Neural cell (in vitro differentiated cells): Measurements from ENCODE around the gene DMBT1.

ENCODE experiments used
- EP300 ChIP-seq: fragments of 450-650 bp; conservative IDR thresholded peaks from 2 replicates; pipeline ENCODE4 v1.6.1; 2014; ENCODE audit warnings: antibody characterized with exemption, mild to moderate bottlenecking, moderate library complexity; ENCODE audit not compliant: poor library complexity, severe bottlenecking
- EZH2 ChIP-seq: fragments of 200-600, 300-800 bp; shearing (Covaris generic), sonication (generic); IDR thresholded peaks from 2 replicates; pipeline ENCODE4 v1.6.1; 2014; ENCODE audit warnings: antibody characterized with exemption, low read length, borderline replicate concordance, mild to moderate bottlenecking; ENCODE audit not compliant: insufficient read depth, poor library complexity, severe bottlenecking
- POLR2AphosphoS5 ChIP-seq: IDR thresholded peaks from 2 replicates; pipeline ENCODE4 v1.6.1; 2012
- RAD21 ChIP-seq: fragments of 450-650 bp; conservative IDR thresholded peaks from 2 replicates; pipeline ENCODE4 v1.6.1; 2014; ENCODE audit warnings: antibody characterized with exemption, mild to moderate bottlenecking, moderate library complexity
- SMC3 ChIP-seq: fragments of 450-650 bp; conservative IDR thresholded peaks from 2 replicates; pipeline ENCODE4 v1.6.1; 2014; ENCODE audit warnings: antibody characterized with exemption, mild to moderate bottlenecking, moderate library complexity; ENCODE audit not compliant: poor library complexity
- TF ChIP-seq, protein P1 (sequence below): fragments of 450-650 bp; IDR thresholded peaks from 2 replicates; pipeline ENCODE4 v1.5.1; 2014; ENCODE audit warnings: antibody characterized with exemption, mild to moderate bottlenecking, moderate library complexity; ENCODE audit not compliant: poor library complexity, severe bottlenecking

DNA sequence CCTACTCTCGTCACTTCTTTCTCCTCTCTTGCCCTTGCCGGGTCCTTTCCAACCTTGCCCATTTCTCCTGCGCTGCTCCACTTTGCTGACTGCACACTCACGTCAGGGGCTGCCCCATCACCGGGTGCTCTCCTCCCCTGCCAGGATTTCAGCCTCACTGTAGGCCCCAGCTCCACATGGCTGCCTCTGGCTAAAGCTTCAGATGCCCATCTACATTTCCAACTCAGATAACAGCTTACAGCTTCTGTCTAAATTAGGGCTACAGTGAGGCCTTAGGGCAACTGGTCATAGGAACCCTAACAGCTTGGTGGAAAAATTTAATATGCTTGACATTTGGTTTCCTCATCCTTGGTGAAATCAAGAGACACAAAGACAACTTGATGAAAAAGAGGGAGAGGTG, 113.2 kb downstream of the DMBT1 start:
- TF ChIP-seq, protein P1, sequence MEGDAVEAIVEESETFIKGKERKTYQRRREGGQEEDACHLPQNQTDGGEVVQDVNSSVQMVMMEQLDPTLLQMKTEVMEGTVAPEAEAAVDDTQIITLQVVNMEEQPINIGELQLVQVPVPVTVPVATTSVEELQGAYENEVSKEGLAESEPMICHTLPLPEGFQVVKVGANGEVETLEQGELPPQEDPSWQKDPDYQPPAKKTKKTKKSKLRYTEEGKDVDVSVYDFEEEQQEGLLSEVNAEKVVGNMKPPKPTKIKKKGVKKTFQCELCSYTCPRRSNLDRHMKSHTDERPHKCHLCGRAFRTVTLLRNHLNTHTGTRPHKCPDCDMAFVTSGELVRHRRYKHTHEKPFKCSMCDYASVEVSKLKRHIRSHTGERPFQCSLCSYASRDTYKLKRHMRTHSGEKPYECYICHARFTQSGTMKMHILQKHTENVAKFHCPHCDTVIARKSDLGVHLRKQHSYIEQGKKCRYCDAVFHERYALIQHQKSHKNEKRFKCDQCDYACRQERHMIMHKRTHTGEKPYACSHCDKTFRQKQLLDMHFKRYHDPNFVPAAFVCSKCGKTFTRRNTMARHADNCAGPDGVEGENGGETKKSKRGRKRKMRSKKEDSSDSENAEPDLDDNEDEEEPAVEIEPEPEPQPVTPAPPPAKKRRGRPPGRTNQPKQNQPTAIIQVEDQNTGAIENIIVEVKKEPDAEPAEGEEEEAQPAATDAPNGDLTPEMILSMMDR = no peak
- no peak for TF ChIP-seq SMC3
- no peak for TF ChIP-seq EZH2
- no peak for TF ChIP-seq POLR2AphosphoS5
- no peak for TF ChIP-seq RAD21
- no peak for TF ChIP-seq EP300
